ENCODE results near the gene ZNF267.
"Not testable (repeated sequence)": the region's sequence is repeated elsewhere in the genome, so short reads cannot be mapped to it uniquely, and the experiment has no call there.

Gene ZNF267

DNA sequence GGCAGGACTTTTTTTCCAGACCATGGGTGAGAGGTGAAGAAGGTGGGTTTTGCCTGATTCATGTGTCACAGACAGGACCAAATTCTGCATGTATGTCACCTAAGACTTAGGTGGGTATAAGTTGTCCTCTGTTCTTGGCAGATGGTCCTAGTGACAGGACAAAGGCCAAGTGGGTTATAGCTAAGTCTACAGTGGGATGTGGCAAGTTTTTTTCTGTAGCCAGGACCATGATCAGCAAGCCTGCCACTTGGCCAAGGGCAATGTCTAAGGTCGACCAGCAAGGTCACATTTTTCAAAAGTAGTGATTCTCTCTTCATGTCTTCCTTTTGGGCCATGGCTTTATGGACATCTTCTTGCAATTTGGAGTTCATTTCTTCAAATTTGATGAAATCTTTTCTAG lies 20.2 kb downstream of the ZNF267 start:
- Histone ChIP-seq H3K4me3 (ENCODE audit: control insufficient read depth in 1 of 7, extremely low read depth in 1 of 7, insufficient read depth in 4 of 7, low read depth in 2 of 7, low read length in 6 of 7) (peak overlapping the region in 1 of 7 experiments; percentile 13), H3K4me1 (ENCODE audit: control extremely low read depth in 1 of 4, control insufficient read depth in 4 of 4, insufficient read depth in 4 of 4, low read length in 3 of 4) (no peaks in the 10 kb centered on the region), H3K9me3 (ENCODE audit: control extremely low read depth in 1 of 5, control insufficient read depth in 4 of 5, insufficient read depth in 2 of 5, low read depth in 1 of 5, low read length in 4 of 5) (peaks cover 31 to 94% (median 57%) of the 10 kb centered on the region in 5 experiments), H3K27ac (ENCODE audit: insufficient read depth in 1 of 2, low read depth in 1 of 2, low read length in 2 of 2, poor library complexity in 1 of 2, severe bottlenecking in 2 of 2) (no peak overlapping the region), H3K36me3 (ENCODE audit: control insufficient read depth in 4 of 4, insufficient read depth in 4 of 4, low read length in 3 of 4) (peaks cover 59 to 99% (median 84%) of the 10 kb centered on the region in 4 experiments), H3K27me3 (replicated peaks in 2 of 5; ENCODE audit: control insufficient read depth in 4 of 5, insufficient read depth in 5 of 5, low read length in 4 of 5) (no peaks in the 10 kb centered on the region)
- CTCF ChIA-PET = interaction anchor here (1.0 to 1.6 kb wide), 2 partner anchors 11 to 24 kb away, joined by 3 to 5 read pairs; no protein-coding TSS in a partner anchor
- no peak for DNase-seq
- WGBS (ENCODE audit: insufficient coverage) = 100% methylated on average over 1 of the region's 1 CpG
- POLR2A ChIA-PET = no interaction called here

DNA sequence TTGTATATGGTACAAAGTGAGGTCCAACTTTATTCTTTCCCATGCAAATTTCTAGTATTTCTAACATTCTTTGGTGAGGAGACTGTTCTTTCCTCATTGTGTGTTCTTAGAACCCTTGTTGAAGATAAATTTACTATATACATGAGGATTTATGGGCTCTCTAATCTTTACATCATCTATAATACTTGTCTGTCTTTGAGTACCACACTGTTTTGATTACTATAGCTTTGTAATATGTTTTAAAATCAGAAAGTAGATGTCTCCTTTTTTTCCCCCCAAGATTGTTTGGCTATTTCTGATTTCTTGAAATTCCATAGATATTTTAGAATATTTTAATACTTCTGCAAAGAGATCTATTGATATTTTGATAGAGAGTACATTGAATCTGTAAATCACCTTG lies 23.7 kb downstream of the ZNF267 start:
- Histone ChIP-seq H3K36me3 (ENCODE audit: control insufficient read depth in 4 of 4, insufficient read depth in 4 of 4, low read length in 3 of 4) (peaks cover 41 to 80% (median 58%) of the 10 kb centered on the region in 4 experiments), H3K27me3 (replicated peaks in 2 of 5; ENCODE audit: control insufficient read depth in 4 of 5, insufficient read depth in 5 of 5, low read length in 4 of 5) (no peaks in the 10 kb centered on the region), H3K4me1 (ENCODE audit: control extremely low read depth in 1 of 4, control insufficient read depth in 4 of 4, insufficient read depth in 4 of 4, low read length in 3 of 4) (no peaks in the 10 kb centered on the region), H3K27ac (ENCODE audit: insufficient read depth in 1 of 2, low read depth in 1 of 2, low read length in 2 of 2, poor library complexity in 1 of 2, severe bottlenecking in 2 of 2) (no peak overlapping the region), H3K9me3 (ENCODE audit: control extremely low read depth in 1 of 5, control insufficient read depth in 4 of 5, insufficient read depth in 2 of 5, low read depth in 1 of 5, low read length in 4 of 5) (peaks cover 20 to 77% (median 40%) of the 10 kb centered on the region in 5 experiments), H3K4me3 (ENCODE audit: control insufficient read depth in 1 of 7, extremely low read depth in 1 of 7, insufficient read depth in 4 of 7, low read depth in 2 of 7, low read length in 6 of 7) (no peak overlapping the region)
- ChIA-PET POLR2A (no interaction called here), CTCF (interaction anchor here (0.6 to 1.3 kb wide), 2 partner anchors 16 to 29 kb away, joined by 3 read pairs; no protein-coding TSS in a partner anchor)
- DNase-seq = peak in 1 of 3 donors; percentile 26

DNA sequence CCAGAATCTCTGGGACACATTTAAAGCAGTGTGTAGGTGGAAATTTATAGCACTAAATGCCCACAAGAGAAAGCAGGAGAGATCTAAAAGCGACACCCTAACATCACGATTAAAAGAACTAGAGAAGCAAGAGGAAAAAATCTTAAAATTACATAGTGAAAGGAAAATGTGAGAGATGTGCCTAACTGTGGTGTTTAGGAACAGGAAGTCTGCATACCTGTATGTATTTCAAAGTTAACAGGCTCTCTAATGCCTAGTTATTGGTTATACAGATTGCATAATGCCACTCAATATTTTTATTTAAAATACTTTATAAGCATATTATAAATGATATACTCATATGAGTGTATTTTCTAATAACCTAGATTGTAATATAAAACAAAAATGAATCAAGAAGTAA lies 25.9 kb downstream of the ZNF267 start:
- H3K4me3 ChIP-seq (ENCODE audit: control insufficient read depth in 1 of 7, extremely low read depth in 1 of 7, insufficient read depth in 4 of 7, low read depth in 2 of 7, low read length in 6 of 7) = no peak overlapping the region
- H3K4me1 ChIP-seq (ENCODE audit: control extremely low read depth in 1 of 4, control insufficient read depth in 4 of 4, insufficient read depth in 4 of 4, low read length in 3 of 4) = no peaks in the 10 kb centered on the region
- ChIA-PET POLR2A (no interaction called here), CTCF (interaction anchor here (1.8 kb wide), 1 partner anchor 9 kb away, joined by 5 read pairs; no protein-coding TSS in a partner anchor)
- no peak overlapping the region for H3K27ac ChIP-seq (ENCODE audit: insufficient read depth in 1 of 2, low read depth in 1 of 2, low read length in 2 of 2, poor library complexity in 1 of 2, severe bottlenecking in 2 of 2)
- no peaks in the 10 kb centered on the region for H3K27me3 ChIP-seq (replicated peaks in 2 of 5; ENCODE audit: control insufficient read depth in 4 of 5, insufficient read depth in 5 of 5, low read length in 4 of 5)
- DNase-seq = no peak
- peaks cover 15 to 61% (median 22%) of the 10 kb centered on the region in 5 experiments for H3K9me3 ChIP-seq (ENCODE audit: control extremely low read depth in 1 of 5, control insufficient read depth in 4 of 5, insufficient read depth in 2 of 5, low read depth in 1 of 5, low read length in 4 of 5)
- H3K36me3 ChIP-seq (ENCODE audit: control insufficient read depth in 4 of 4, insufficient read depth in 4 of 4, low read length in 3 of 4) = peaks cover 26 to 63% (median 36%) of the 10 kb centered on the region in 4 experiments
- WGBS (ENCODE audit: insufficient coverage) = 94% methylated on average over 2 of the region's 2 CpGs

DNA sequence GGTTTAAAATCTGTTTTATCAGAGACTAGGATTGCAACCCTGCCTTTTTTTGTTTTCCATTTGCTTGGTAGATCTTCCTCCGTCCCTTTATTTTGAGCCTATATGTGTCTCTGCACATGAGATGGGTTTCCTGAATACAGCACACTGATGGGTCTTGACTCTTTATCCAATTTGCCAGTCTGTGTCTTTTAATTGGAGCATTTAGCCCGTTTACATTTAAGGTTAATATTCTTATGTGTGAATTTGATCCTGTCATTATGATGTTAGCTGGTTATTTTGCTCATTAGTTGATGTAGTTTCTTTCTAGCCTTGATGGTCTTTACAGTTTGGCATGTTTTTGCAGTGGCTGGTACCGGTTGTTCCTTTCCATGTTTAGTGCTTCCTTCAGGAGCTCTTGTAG lies 31.0 kb downstream of the ZNF267 start:
- DNase-seq; POLR2A ChIA-PET; H3K27me3 ChIP-seq (replicated peaks in 2 of 5; ENCODE audit: control insufficient read depth in 4 of 5, insufficient read depth in 5 of 5, low read length in 4 of 5); H3K27ac ChIP-seq (ENCODE audit: insufficient read depth in 1 of 2, low read depth in 1 of 2, low read length in 2 of 2, poor library complexity in 1 of 2, severe bottlenecking in 2 of 2); H3K4me1 ChIP-seq (ENCODE audit: control extremely low read depth in 1 of 4, control insufficient read depth in 4 of 4, insufficient read depth in 4 of 4, low read length in 3 of 4); CTCF ChIA-PET; H3K4me3 ChIP-seq (ENCODE audit: control insufficient read depth in 1 of 7, extremely low read depth in 1 of 7, insufficient read depth in 4 of 7, low read depth in 2 of 7, low read length in 6 of 7): not testable (repeated sequence)
- peaks cover 8 to 45% (median 15%) of the 10 kb centered on the region in 4 experiments for H3K36me3 ChIP-seq (ENCODE audit: control insufficient read depth in 4 of 4, insufficient read depth in 4 of 4, low read length in 3 of 4)
- H3K9me3 ChIP-seq (ENCODE audit: control extremely low read depth in 1 of 5, control insufficient read depth in 4 of 5, insufficient read depth in 2 of 5, low read depth in 1 of 5, low read length in 4 of 5) = peaks cover 5 to 50% (median 21%) of the 10 kb centered on the region in 5 experiments
- WGBS (ENCODE audit: insufficient coverage) = no CpG with 5 or more reads among the region's 3 CpGs

DNA sequence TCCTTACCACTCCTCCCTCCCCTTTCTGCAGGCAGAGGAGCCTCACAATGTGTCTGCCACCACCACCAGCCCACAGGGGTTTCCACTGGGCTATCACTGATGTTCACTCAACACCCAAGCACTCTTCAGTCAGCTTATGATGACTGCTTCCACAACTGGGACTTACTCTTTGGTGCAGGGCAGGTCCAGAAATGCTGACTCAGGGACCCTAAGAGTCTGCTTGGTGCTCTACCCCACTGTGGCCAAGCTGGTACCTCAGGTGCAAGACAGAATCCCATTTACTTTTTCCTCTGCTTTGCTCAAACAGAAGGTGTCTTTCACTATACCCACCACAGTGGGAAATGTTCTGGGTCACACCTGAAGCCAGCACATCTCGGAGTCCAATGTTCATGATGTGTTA lies 40.1 kb downstream of the ZNF267 start:
- ChIA-PET POLR2A (no interaction called here), CTCF (interaction anchor here (0.6 kb wide), 1 partner anchor 44 kb away, joined by 4 read pairs; no protein-coding TSS in a partner anchor)
- Histone ChIP-seq H3K4me3 (ENCODE audit: control insufficient read depth in 1 of 7, extremely low read depth in 1 of 7, insufficient read depth in 4 of 7, low read depth in 2 of 7, low read length in 6 of 7) (peak overlapping the region in 2 of 7 experiments; percentile 48 to 51), H3K9me3 (ENCODE audit: control extremely low read depth in 1 of 5, control insufficient read depth in 4 of 5, insufficient read depth in 2 of 5, low read depth in 1 of 5, low read length in 4 of 5) (peaks cover 26 to 97% (median 51%) of the 10 kb centered on the region in 5 experiments), H3K36me3 (ENCODE audit: control insufficient read depth in 4 of 4, insufficient read depth in 4 of 4, low read length in 3 of 4) (peaks cover 45 to 86% (median 57%) of the 10 kb centered on the region in 4 experiments), H3K4me1 (ENCODE audit: control extremely low read depth in 1 of 4, control insufficient read depth in 4 of 4, insufficient read depth in 4 of 4, low read length in 3 of 4) (no peaks in the 10 kb centered on the region), H3K27me3 (replicated peaks in 2 of 5; ENCODE audit: control insufficient read depth in 4 of 5, insufficient read depth in 5 of 5, low read length in 4 of 5) (no peaks in the 10 kb centered on the region), H3K27ac (ENCODE audit: insufficient read depth in 1 of 2, low read depth in 1 of 2, low read length in 2 of 2, poor library complexity in 1 of 2, severe bottlenecking in 2 of 2) (no peak overlapping the region)
- no peak for DNase-seq
- 100% methylated on average over 1 of the region's 1 CpG for WGBS (ENCODE audit: insufficient coverage)

DNA sequence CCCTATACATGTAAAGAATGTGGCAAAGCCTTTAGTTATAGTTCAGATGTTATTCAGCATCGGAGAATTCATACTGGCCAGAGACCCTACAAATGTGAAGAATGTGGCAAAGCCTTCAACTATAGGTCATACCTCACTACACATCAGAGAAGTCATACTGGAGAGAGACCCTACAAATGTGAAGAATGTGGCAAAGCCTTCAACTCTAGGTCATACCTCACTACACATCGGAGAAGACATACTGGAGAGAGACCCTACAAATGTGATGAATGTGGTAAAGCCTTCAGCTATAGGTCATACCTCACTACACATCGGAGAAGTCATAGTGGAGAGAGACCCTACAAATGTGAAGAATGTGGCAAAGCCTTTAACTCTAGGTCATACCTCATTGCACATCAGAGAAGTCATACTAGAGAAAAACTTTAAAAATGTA lies 42.5 kb downstream of the ZNF267 start:
- Histone ChIP-seq H3K4me3 (ENCODE audit: control insufficient read depth in 1 of 7, extremely low read depth in 1 of 7, insufficient read depth in 4 of 7, low read depth in 2 of 7, low read length in 6 of 7) (peak overlapping the region in 1 of 7 experiments; percentile 36), H3K9me3 (ENCODE audit: control extremely low read depth in 1 of 5, control insufficient read depth in 4 of 5, insufficient read depth in 2 of 5, low read depth in 1 of 5, low read length in 4 of 5) (peaks cover 26 to 95% (median 60%) of the 10 kb centered on the region in 5 experiments), H3K36me3 (ENCODE audit: control insufficient read depth in 4 of 4, insufficient read depth in 4 of 4, low read length in 3 of 4) (peaks cover 41 to 93% (median 60%) of the 10 kb centered on the region in 4 experiments), H3K27me3 (replicated peaks in 2 of 5; ENCODE audit: control insufficient read depth in 4 of 5, insufficient read depth in 5 of 5, low read length in 4 of 5) (no peaks in the 10 kb centered on the region), H3K27ac (ENCODE audit: insufficient read depth in 1 of 2, low read depth in 1 of 2, low read length in 2 of 2, poor library complexity in 1 of 2, severe bottlenecking in 2 of 2) (no peak overlapping the region), H3K4me1 (ENCODE audit: control extremely low read depth in 1 of 4, control insufficient read depth in 4 of 4, insufficient read depth in 4 of 4, low read length in 3 of 4) (no peaks in the 10 kb centered on the region)
- DNase-seq = no peak
- ChIA-PET CTCF (no interaction called here), POLR2A (no interaction called here)
- WGBS (ENCODE audit: insufficient coverage) = 100% methylated on average over 1 of the region's 3 CpGs

DNA sequence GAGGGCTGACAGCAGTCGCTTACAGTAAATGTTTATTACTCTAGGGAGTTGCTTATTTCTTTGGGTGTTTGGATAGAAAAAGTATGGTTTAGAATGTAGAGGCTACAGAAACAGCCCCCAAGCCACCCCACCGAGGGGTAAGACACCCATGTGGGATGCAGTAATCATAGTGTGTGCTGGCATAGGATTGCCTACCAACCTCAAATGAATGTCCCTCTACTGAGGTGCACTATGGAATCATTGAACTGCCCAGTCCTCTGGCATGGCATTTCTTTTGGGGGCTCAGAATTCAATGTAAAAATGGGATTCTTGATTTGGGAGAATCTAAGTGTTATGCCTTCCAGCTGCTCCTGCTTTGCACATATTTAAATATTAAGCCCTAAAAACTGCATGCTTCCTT lies 46.8 kb downstream of the ZNF267 start:
- CTCF ChIA-PET = no interaction called here
- H3K36me3 ChIP-seq (ENCODE audit: control insufficient read depth in 4 of 4, insufficient read depth in 4 of 4, low read length in 3 of 4) = peaks cover 23 to 51% (median 31%) of the 10 kb centered on the region in 4 experiments
- 100% methylated on average over 2 of the region's 2 CpGs for WGBS (ENCODE audit: insufficient coverage)
- POLR2A ChIA-PET = interaction anchor here (0.6 kb wide), 1 partner anchor 322 kb away, joined by 4 read pairs; no protein-coding TSS in a partner anchor
- peaks cover 19 to 73% (median 44%) of the 10 kb centered on the region in 5 experiments for H3K9me3 ChIP-seq (ENCODE audit: control extremely low read depth in 1 of 5, control insufficient read depth in 4 of 5, insufficient read depth in 2 of 5, low read depth in 1 of 5, low read length in 4 of 5)
- H3K4me3 ChIP-seq (ENCODE audit: control insufficient read depth in 1 of 7, extremely low read depth in 1 of 7, insufficient read depth in 4 of 7, low read depth in 2 of 7, low read length in 6 of 7) = peak overlapping the region in 1 of 7 experiments; percentile 30
- DNase-seq = no peak
- no peaks in the 10 kb centered on the region for H3K4me1 ChIP-seq (ENCODE audit: control extremely low read depth in 1 of 4, control insufficient read depth in 4 of 4, insufficient read depth in 4 of 4, low read length in 3 of 4)
- no peaks in the 10 kb centered on the region for H3K27me3 ChIP-seq (replicated peaks in 2 of 5; ENCODE audit: control insufficient read depth in 4 of 5, insufficient read depth in 5 of 5, low read length in 4 of 5)
- H3K27ac ChIP-seq (ENCODE audit: insufficient read depth in 1 of 2, low read depth in 1 of 2, low read length in 2 of 2, poor library complexity in 1 of 2, severe bottlenecking in 2 of 2) = no peak overlapping the region

All from common myeloid progenitor, CD34-positive (primary cell).